B cell (primary cell): ENCODE results near the gene COL5A1.

ENCODE experiments used
- CTCF ChIP-seq: fragments of 200-600 bp; IDR thresholded peaks from one replicate; pipeline ENCODE4 v1.8.0; 2022; ENCODE audit warnings: antibody characterized with exemption, mild to moderate bottlenecking
- EZH2 ChIP-seq: IDR thresholded peaks from 2 replicates; pipeline ENCODE4 v1.6.1; 2012; ENCODE audit warnings: borderline replicate concordance, low read depth, mild to moderate bottlenecking, moderate library complexity, low read length; ENCODE audit not compliant: insufficient read depth, poor library complexity, severe bottlenecking

DNA sequence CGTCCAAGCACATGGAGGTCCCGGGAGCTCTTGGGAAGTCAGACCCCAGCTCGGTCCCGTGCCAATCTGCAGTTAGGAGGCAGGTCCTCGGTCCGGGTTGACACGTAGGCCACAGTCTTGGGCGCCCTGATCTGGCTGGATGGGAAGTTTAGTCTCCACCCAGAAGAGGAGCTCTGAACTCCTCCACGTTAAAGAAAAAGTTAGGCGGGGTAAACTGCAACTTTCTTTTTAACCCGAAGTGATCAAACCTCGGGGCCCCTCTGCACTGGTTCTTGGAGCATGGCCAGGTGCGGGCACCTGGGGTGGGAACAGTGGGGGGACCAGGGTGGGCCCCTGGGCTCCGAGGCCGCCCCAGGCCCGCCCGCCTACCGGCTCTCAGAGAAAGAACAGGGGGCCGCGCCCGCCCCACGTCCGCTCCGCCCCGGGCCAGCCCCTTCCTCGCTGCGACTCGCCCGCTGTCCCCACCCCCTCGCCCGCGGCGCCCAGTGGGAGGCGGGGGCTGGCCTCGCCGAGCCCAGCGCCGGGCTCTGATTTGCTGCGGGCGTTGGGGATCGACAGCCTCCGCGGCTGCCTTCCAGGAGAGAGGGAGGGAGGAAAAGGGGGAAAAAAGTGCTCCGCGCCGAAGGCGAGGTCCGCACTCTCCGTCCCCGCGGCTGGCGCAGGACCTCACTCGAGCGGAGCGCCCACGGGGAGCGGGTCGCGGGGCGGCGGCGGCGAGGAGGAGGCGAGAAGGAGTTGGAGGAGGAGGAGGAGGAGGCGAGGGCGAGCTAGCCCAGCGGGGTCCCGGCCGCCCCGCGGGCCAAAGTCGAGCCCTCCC lies at the start of gene COL5A1:
- TF ChIP-seq CTCF (no peak), EZH2 (no peak)
